ENCODE measurements around the gene TAC3.
A peak's percentile ranks its signal among the peaks of the same experiment; 100 is the strongest.

DNA sequence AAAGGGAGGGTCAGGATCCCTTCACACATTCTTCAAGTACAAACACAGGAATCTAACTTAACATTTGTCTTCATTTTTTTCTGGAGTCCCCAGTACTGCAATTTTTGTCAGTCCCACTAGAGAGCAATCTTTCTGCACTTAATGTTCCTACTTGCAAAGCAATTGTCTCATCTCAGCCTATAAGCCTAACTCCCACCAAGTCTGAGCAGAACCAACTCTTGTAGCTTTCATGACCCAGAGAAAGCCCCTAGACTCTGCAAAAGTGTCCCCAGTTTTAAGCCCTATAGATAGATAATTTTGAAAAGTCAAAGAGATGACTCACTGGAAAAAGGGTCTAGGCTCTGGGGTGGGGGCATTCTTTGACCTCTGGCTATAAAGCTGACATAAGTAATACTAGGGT is 8.2 kb downstream of the TAC3 start:
- TF ChIP-seq, protein P1, sequence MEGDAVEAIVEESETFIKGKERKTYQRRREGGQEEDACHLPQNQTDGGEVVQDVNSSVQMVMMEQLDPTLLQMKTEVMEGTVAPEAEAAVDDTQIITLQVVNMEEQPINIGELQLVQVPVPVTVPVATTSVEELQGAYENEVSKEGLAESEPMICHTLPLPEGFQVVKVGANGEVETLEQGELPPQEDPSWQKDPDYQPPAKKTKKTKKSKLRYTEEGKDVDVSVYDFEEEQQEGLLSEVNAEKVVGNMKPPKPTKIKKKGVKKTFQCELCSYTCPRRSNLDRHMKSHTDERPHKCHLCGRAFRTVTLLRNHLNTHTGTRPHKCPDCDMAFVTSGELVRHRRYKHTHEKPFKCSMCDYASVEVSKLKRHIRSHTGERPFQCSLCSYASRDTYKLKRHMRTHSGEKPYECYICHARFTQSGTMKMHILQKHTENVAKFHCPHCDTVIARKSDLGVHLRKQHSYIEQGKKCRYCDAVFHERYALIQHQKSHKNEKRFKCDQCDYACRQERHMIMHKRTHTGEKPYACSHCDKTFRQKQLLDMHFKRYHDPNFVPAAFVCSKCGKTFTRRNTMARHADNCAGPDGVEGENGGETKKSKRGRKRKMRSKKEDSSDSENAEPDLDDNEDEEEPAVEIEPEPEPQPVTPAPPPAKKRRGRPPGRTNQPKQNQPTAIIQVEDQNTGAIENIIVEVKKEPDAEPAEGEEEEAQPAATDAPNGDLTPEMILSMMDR (conservative IDR thresholded peaks at IDR 0.05; ENCODE audit: low read depth, low read length) = peak; percentile 89
- no peak for TF ChIP-seq CEBPB (IDR thresholded peaks at IDR 0.05; ENCODE audit: low read depth, low read length)
- no peak for TF ChIP-seq FOS (IDR thresholded peaks at IDR 0.05; ENCODE audit: low read depth, low read length)
- no peak for TF ChIP-seq RFX5 (IDR thresholded peaks at IDR 0.05; ENCODE audit: low read depth, low read length)
- TF ChIP-seq SMC3 (IDR thresholded peaks at IDR 0.05; ENCODE audit: low read depth, low read length) = peak; percentile 64
- no peak for TF ChIP-seq MAFK (IDR thresholded peaks at IDR 0.05; ENCODE audit: low read depth, low read length)
- TF ChIP-seq, protein P2, sequence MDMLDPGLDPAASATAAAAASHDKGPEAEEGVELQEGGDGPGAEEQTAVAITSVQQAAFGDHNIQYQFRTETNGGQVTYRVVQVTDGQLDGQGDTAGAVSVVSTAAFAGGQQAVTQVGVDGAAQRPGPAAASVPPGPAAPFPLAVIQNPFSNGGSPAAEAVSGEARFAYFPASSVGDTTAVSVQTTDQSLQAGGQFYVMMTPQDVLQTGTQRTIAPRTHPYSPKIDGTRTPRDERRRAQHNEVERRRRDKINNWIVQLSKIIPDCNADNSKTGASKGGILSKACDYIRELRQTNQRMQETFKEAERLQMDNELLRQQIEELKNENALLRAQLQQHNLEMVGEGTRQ (IDR thresholded peaks at IDR 0.05; ENCODE audit: low read depth, low read length) = no peak
- TF ChIP-seq CHD1 (IDR thresholded peaks at IDR 0.05; ENCODE audit: low read depth, low read length) = no peak
- TF ChIP-seq RAD21 (IDR thresholded peaks at IDR 0.05; ENCODE audit: low read length) = peak; percentile 83
- TF ChIP-seq POLR2A (IDR thresholded peaks at IDR 0.05; ENCODE audit: low read depth, low read length) = no peak
